ENCODE measurements around the gene CTDSPL. TPM values are rescaled to one million over a fixed set of nuclear protein-coding genes. Genes with fewer than 3 reads are reported as not detected.

CTDSPL gene
- total and polyA plus RNA-seq, 10 of the 15 experiments (the other 5 are each of a cell fraction or from before 2014, with no cell fraction given) = 0.05 to 0.51 (median 0.18) TPM; not detected in 6

DNA sequence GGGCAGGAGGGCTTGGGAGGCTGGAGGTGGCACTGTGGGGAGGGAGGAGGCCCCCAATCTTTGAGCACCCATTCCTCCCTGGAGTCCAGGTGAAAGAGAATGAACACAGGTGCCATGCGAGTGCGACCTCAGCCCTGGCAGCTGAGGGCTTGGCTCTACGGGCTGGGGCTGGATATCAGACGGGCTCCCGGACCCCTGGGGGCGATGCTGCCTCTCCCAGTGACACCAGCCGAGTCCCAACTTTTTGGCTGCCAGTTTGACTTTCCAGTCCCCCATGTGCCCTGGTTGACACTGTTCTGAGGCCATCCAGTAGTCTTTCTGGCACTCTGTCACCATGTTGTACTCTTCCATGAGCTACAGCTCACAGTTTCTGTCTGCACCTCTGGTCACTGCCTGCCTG, 130.1 kb downstream of the CTDSPL start:
- no peak overlapping the region for H3K9ac ChIP-seq (ENCODE audit: control insufficient read depth, insufficient read depth, low read length)
- POLR2A ChIA-PET = no interaction called here
- no peaks in the 10 kb centered on the region; a peak in 1 of 4 replicates for H3K36me3 ChIP-seq (ENCODE audit: control insufficient read depth in 2 of 2, insufficient read depth in 2 of 2, low read length in 1 of 2)
- WGBS (ENCODE audit: insufficient coverage, insufficient replicate concordance, low lambda C conversion rate, missing lambda C conversion rate) = 75% methylated on average over 7 of the region's 7 CpGs
- SMC1A ChIA-PET (ENCODE audit: uncharacterized antibody, unreplicated experiment) = no interaction called here
- CTCF ChIA-PET = no interaction called here
- no peak overlapping the region for H3K27ac ChIP-seq (ENCODE audit: control insufficient read depth, insufficient read depth)
- peaks cover 9% of the 10 kb centered on the region for H3K4me1 ChIP-seq (ENCODE audit: control insufficient read depth, insufficient read depth, low read length)
- in situ Hi-C loops (cut with MboI) = no loop called here
- H2AFZ ChIP-seq (ENCODE audit: control insufficient read depth, low read depth, low read length) = no peak overlapping the region
- TF ChIP-seq CHD4 (IDR thresholded peaks at IDR 0.05) = no peak
- no peak for TF ChIP-seq ATF7 (IDR thresholded peaks at IDR 0.05; ENCODE audit: low read depth)
- TF ChIP-seq NFYA (IDR thresholded peaks at IDR 0.05; ENCODE audit: borderline replicate concordance, low read depth, low read length) = no peak
- TF ChIP-seq, protein P1, sequence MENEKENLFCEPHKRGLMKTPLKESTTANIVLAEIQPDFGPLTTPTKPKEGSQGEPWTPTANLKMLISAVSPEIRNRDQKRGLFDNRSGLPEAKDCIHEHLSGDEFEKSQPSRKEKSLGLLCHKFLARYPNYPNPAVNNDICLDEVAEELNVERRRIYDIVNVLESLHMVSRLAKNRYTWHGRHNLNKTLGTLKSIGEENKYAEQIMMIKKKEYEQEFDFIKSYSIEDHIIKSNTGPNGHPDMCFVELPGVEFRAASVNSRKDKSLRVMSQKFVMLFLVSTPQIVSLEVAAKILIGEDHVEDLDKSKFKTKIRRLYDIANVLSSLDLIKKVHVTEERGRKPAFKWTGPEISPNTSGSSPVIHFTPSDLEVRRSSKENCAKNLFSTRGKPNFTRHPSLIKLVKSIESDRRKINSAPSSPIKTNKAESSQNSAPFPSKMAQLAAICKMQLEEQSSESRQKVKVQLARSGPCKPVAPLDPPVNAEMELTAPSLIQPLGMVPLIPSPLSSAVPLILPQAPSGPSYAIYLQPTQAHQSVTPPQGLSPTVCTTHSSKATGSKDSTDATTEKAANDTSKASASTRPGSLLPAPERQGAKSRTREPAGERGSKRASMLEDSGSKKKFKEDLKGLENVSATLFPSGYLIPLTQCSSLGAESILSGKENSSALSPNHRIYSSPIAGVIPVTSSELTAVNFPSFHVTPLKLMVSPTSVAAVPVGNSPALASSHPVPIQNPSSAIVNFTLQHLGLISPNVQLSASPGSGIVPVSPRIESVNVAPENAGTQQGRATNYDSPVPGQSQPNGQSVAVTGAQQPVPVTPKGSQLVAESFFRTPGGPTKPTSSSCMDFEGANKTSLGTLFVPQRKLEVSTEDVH (IDR thresholded peaks at IDR 0.05; ENCODE audit: low read depth, partially characterized antibody) = no peak
- TF ChIP-seq RBBP5 (conservative IDR thresholded peaks at IDR 0.05) = no peak
- TF ChIP-seq, protein P2, sequence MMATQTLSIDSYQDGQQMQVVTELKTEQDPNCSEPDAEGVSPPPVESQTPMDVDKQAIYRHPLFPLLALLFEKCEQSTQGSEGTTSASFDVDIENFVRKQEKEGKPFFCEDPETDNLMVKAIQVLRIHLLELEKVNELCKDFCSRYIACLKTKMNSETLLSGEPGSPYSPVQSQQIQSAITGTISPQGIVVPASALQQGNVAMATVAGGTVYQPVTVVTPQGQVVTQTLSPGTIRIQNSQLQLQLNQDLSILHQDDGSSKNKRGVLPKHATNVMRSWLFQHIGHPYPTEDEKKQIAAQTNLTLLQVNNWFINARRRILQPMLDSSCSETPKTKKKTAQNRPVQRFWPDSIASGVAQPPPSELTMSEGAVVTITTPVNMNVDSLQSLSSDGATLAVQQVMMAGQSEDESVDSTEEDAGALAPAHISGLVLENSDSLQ (IDR thresholded peaks at IDR 0.05) = no peak
- TF ChIP-seq MXI1 (IDR thresholded peaks at IDR 0.05; ENCODE audit: low read depth, low read length) = no peak
- no peak for TF ChIP-seq NFYB (IDR thresholded peaks at IDR 0.05; ENCODE audit: insufficient read depth, low read depth, low read length)
- TF ChIP-seq ZNF217 (IDR thresholded peaks at IDR 0.05) = no peak
- TF ChIP-seq, protein P3, sequence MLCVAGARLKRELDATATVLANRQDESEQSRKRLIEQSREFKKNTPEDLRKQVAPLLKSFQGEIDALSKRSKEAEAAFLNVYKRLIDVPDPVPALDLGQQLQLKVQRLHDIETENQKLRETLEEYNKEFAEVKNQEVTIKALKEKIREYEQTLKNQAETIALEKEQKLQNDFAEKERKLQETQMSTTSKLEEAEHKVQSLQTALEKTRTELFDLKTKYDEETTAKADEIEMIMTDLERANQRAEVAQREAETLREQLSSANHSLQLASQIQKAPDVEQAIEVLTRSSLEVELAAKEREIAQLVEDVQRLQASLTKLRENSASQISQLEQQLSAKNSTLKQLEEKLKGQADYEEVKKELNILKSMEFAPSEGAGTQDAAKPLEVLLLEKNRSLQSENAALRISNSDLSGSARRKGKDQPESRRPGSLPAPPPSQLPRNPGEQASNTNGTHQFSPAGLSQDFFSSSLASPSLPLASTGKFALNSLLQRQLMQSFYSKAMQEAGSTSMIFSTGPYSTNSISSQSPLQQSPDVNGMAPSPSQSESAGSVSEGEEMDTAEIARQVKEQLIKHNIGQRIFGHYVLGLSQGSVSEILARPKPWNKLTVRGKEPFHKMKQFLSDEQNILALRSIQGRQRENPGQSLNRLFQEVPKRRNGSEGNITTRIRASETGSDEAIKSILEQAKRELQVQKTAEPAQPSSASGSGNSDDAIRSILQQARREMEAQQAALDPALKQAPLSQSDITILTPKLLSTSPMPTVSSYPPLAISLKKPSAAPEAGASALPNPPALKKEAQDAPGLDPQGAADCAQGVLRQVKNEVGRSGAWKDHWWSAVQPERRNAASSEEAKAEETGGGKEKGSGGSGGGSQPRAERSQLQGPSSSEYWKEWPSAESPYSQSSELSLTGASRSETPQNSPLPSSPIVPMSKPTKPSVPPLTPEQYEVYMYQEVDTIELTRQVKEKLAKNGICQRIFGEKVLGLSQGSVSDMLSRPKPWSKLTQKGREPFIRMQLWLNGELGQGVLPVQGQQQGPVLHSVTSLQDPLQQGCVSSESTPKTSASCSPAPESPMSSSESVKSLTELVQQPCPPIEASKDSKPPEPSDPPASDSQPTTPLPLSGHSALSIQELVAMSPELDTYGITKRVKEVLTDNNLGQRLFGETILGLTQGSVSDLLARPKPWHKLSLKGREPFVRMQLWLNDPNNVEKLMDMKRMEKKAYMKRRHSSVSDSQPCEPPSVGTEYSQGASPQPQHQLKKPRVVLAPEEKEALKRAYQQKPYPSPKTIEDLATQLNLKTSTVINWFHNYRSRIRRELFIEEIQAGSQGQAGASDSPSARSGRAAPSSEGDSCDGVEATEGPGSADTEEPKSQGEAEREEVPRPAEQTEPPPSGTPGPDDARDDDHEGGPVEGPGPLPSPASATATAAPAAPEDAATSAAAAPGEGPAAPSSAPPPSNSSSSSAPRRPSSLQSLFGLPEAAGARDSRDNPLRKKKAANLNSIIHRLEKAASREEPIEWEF (IDR thresholded peaks at IDR 0.05; ENCODE audit: insufficient replicate concordance, low read depth, low read length) = no peak
- no peak for TF ChIP-seq EGR1 (IDR thresholded peaks at IDR 0.05; ENCODE audit: borderline replicate concordance in 1 of 2, low read depth in 2 of 2, low read length in 2 of 2)
- TF ChIP-seq, protein P4, sequence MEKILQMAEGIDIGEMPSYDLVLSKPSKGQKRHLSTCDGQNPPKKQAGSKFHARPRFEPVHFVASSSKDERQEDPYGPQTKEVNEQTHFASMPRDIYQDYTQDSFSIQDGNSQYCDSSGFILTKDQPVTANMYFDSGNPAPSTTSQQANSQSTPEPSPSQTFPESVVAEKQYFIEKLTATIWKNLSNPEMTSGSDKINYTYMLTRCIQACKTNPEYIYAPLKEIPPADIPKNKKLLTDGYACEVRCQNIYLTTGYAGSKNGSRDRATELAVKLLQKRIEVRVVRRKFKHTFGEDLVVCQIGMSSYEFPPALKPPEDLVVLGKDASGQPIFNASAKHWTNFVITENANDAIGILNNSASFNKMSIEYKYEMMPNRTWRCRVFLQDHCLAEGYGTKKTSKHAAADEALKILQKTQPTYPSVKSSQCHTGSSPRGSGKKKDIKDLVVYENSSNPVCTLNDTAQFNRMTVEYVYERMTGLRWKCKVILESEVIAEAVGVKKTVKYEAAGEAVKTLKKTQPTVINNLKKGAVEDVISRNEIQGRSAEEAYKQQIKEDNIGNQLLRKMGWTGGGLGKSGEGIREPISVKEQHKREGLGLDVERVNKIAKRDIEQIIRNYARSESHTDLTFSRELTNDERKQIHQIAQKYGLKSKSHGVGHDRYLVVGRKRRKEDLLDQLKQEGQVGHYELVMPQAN (conservative IDR thresholded peaks at IDR 0.05) = no peak
- TF ChIP-seq RAD51 (IDR thresholded peaks at IDR 0.05) = no peak
- no peaks in the 10 kb centered on the region; the same call in 1 of the 2 replicates for H3K79me2 ChIP-seq (ENCODE audit: control insufficient read depth, insufficient read depth, low read length)
- no peaks in the 10 kb centered on the region for H3K27me3 ChIP-seq (replicated peaks in 1 of 2; ENCODE audit: control insufficient read depth in 2 of 2, insufficient read depth in 2 of 2, low read length in 1 of 2)
- H4K20me1 ChIP-seq (ENCODE audit: control insufficient read depth, insufficient read depth) = no peaks in the 10 kb centered on the region
- FAIRE-seq (peak; percentile 7), DNase-seq (ENCODE audit: low read depth, low spot score) (no peak), ATAC-seq (no peak)
- BruUV-seq (replicated peaks) = no TSS peak
- RAD21 ChIA-PET (ENCODE audit: unreplicated experiment) = no interaction called here
- H3K9me3 ChIP-seq (replicated peaks; ENCODE audit: control insufficient read depth, insufficient read depth, low read length) = no peaks in the 10 kb centered on the region
- intact Hi-C loops (cut with micrococcal nuclease; ENCODE audit: unreplicated experiment) = no loop called here
- H3K4me2 ChIP-seq (ENCODE audit: control insufficient read depth, insufficient read depth) = no peak overlapping the region
- no peak overlapping the region for H3K4me3 ChIP-seq

Data from GM12878 (cell line).